Upper lobe of right lung (tissue), 1 donor: ENCODE data around the gene SCAANT1. TPM values are rescaled to one million over a fixed set of nuclear protein-coding genes. Genes with fewer than 3 reads are reported as not detected.

ENCODE experiments used
- ATAC-seq: fragments of 200-7000 bp; cut with Tn5 transposase; one replicate; pipeline ENCODE4 v1.9.1; 2020; ENCODE audit warnings: mild to moderate bottlenecking, moderate library complexity
- DNase-seq: peaks from one replicate; pipeline ENCODE4 v3.0.0-alpha.2; 2020
- H3K27ac ChIP-seq: fragments of 200-600 bp; one replicate; pipeline ENCODE4 v1.8.0; 2022
- H3K27me3 ChIP-seq: fragments of 200-600 bp; one replicate; pipeline ENCODE4 v1.8.0; 2022; ENCODE audit warnings: mild to moderate bottlenecking
- H3K36me3 ChIP-seq: fragments of 200-600 bp; one replicate; pipeline ENCODE4 v1.8.0; 2022
- H3K4me1 ChIP-seq: fragments of 200-600 bp; one replicate; pipeline ENCODE4 v1.8.0; 2022
- H3K4me3 ChIP-seq: fragments of 200-600 bp; one replicate; pipeline ENCODE4 v1.8.0; 2022; ENCODE audit warnings: mild to moderate bottlenecking
- H3K9me3 ChIP-seq: fragments of 200-600 bp; one replicate; pipeline ENCODE4 v1.8.0; 2022
- CTCF ChIP-seq: fragments of 200-600 bp; IDR thresholded peaks from one replicate; pipeline ENCODE4 v1.8.0; 2022; ENCODE audit warnings: antibody characterized with exemption
- intact Hi-C: fragments of 100-400 bp; cut with DNase I; formaldehyde crosslinking; loops from one replicate; pipeline ENCODE4 v1.11.0; 2022
- total RNA-seq: library from RNA; stranded (reverse); fragmentation: NEBNext Ultra II Directional; extraction: Animal tissue kit (Norgen Biotek cat#: 25700); gene quantifications from one replicate; pipeline ENCODE4 v1.2.1, GENCODE V29; 2021
- donor health status: DM: no; HTN: yes; CAD: no; lungs with severe emphysema.

SCAANT1 gene
- total RNA-seq, 1 donor from 2014 or later: not detected

DNA sequence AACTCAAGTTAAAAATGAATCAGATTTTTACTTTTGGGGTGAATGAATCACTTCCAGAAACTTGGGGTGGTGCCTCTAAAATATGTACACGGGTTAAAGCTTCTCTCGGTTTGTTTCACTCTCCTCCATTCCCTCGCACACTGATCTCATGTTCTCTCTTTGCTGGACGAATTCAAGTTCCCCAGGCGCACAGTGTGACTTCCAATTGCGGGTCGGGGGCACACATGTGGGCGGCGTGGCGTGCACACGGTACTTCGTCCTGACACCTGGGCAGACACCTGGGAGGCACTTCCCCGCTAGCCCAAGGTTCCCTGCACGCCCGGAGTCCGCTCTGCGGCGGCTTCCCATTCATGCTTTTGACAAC is 692 bp downstream of the SCAANT1 start:
- no peaks in the 10 kb centered on the region for H3K27me3 ChIP-seq
- no peak for TF ChIP-seq CTCF
- H3K4me3 ChIP-seq: peak overlapping the region; percentile 80
- H3K4me1 ChIP-seq: peaks cover 23% of the 10 kb centered on the region
- peak overlapping the region; percentile 96 for H3K27ac ChIP-seq
- no peak for ATAC-seq
- intact Hi-C loops: no loop called here
- no peaks in the 10 kb centered on the region for H3K9me3 ChIP-seq
- peaks cover 14% of the 10 kb centered on the region for H3K36me3 ChIP-seq
- no peak for DNase-seq

DNA sequence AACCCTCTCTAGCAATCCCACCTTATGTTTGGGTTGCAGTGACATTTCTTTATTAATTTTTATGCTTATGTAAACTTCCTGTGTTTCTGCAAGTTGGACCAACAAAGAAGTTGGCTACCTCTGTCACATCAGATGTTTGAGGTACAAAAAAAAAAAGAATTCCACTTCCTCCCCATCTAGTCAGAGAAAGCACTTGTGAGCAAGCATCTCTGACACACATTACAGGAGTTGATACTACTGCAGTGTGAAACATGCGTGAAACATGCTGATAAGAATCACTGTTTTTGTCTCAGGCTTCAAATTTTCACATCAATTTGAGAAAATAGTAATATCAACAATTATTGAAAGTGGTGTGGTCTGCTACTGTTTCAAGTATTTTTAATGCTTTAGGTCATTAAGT is 1.3 kb downstream of the SCAANT1 start:
- no peak overlapping the region for H3K27ac ChIP-seq
- H3K4me3 ChIP-seq: no peak overlapping the region
- no peaks in the 10 kb centered on the region for H3K9me3 ChIP-seq
- ATAC-seq (no peak), DNase-seq (no peak)
- intact Hi-C loops: no loop called here
- H3K27me3 ChIP-seq: no peaks in the 10 kb centered on the region
- no peak for TF ChIP-seq CTCF
- peaks cover 10% of the 10 kb centered on the region for H3K36me3 ChIP-seq
- peaks cover 23% of the 10 kb centered on the region for H3K4me1 ChIP-seq

- no peaks in the 10 kb centered on the region for H3K9me3 ChIP-seq
- intact Hi-C loops: no loop called here
- no peak overlapping the region for H3K27ac ChIP-seq
- DNase-seq (no peak), ATAC-seq (no peak)
- peaks cover under 1% of the 10 kb centered on the region for H3K36me3 ChIP-seq
- TF ChIP-seq CTCF: no peak
- no peak overlapping the region for H3K4me3 ChIP-seq
- H3K4me1 ChIP-seq: peaks cover 23% of the 10 kb centered on the region
- H3K27me3 ChIP-seq: no peaks in the 10 kb centered on the region
Measured at GRCh38 chr3:63910001-63910400, 2.2 kb downstream of the SCAANT1 start.

DNA sequence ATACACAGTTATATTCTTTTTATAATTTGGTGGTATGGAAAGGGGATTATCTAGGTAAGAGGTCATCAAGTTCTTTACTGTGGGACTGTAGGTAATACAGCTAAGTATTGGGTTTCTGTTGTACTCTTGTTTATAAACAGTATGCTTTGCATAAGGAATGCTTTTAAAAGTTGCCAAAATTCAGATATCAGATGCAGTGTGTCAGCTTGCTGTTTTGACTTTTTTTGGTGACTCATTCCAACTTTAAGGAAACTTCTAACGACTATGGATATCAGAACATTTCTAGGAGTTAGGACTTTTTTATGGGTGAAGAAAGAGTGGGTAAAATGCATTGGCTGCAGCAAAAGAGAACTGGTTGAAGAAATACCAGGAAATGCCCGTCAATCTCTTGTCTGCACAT is 2.8 kb downstream of the SCAANT1 start:
- intact Hi-C loops: no loop called here
- H3K27ac ChIP-seq: no peak overlapping the region
- H3K4me1 ChIP-seq: peaks cover 23% of the 10 kb centered on the region
- ATAC-seq: no peak
- DNase-seq: no peak
- H3K27me3 ChIP-seq: no peaks in the 10 kb centered on the region
- no peaks in the 10 kb centered on the region for H3K36me3 ChIP-seq
- TF ChIP-seq CTCF: no peak
- no peak overlapping the region for H3K4me3 ChIP-seq
- no peaks in the 10 kb centered on the region for H3K9me3 ChIP-seq

DNA sequence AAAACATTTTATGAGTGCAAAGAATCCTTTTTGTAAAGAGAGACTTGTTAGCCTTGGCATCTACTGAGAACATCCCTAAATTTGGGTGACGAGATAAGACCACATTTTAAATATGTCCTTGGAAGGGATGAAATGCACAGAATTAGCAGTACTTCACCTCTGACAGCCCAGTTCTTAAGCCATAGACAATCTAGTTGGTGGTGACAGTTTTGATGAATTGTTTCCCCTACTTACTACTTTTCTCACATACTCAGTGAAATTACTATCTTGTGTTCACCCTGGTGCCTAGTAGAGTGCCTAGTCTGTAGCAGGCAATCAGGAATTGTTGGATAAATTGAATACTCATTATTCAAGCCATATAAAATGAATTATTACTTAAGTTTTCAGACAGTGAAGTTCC is 3.4 kb downstream of the SCAANT1 start:
- no peak for ATAC-seq
- no peaks in the 10 kb centered on the region for H3K9me3 ChIP-seq
- no peaks in the 10 kb centered on the region for H3K36me3 ChIP-seq
- DNase-seq: no peak
- intact Hi-C loops: no loop called here
- H3K27me3 ChIP-seq: no peaks in the 10 kb centered on the region
- no peak overlapping the region for H3K4me3 ChIP-seq
- TF ChIP-seq CTCF: no peak
- H3K4me1 ChIP-seq: peaks cover 19% of the 10 kb centered on the region
- no peak overlapping the region for H3K27ac ChIP-seq

DNA sequence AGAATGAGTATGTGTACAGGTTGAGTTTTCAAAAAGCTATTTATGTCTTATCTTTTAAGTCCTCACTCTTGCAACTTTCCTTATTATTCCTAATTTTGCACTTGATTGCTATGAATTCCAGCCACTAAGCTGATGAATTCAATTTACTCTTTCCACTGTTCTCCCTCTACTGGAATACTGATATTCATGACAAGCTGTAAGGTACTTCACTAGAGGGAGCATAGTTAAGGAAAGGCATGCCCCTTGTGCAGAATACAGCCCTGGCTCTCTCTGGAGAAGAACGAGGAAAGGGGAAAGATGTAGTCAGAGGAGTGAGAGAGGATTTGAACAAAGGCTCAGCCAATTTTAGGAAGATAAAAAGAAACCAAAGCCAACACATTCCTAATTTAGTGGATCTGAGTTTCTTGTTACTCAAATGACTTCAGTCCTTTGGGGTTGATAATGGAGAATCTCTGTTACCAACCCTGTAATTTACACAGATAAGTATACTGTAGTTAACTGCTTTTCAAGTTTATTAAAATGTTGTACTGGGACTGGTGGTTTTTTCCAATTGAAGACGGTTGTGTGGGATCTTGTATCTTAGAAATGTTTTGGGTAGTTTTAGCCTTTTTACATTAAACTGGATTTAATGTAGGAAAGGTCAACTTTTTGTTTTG is 4.0 kb downstream of the SCAANT1 start:
- intact Hi-C loops: no loop called here
- no peak for ATAC-seq

More for the DNA sequence above, 4.0 kb downstream of the SCAANT1 start:
- Histone ChIP-seq H3K27ac (no peak overlapping the region), H3K9me3 (no peaks in the 10 kb centered on the region), H3K4me3 (no peak overlapping the region), H3K27me3 (no peaks in the 10 kb centered on the region), H3K4me1 (peaks cover 13% of the 10 kb centered on the region), H3K36me3 (no peaks in the 10 kb centered on the region)
- TF ChIP-seq CTCF: no peak
- no peak for DNase-seq
